Panc1 (cell line): Measurements from ENCODE around the gene MATN1. TPM values are rescaled to one million over a fixed set of nuclear protein-coding genes. Genes with fewer than 3 reads are reported as not detected.

Experiments
- ATAC-seq: fragments of 200-7000 bp; cut with Tn5 transposase; 2 replicates; pipeline ENCODE4 v1.9.1; 2020; ENCODE audit warnings: mild to moderate bottlenecking, moderate library complexity
- BruUV-seq: library from RNA; stranded (reverse); fragments of 400-500 nt; replicated peaks from 2 replicates; lab custom pipeline; 2021; lab: Mats Ljungman, UMichigan
- CTCF ChIA-PET: fragments of 300-600 bp; sonication (Branson Sonifier 250); formaldehyde crosslinking; loops from one replicate; lab custom pipeline; 2022; ENCODE audit warnings: antibody characterized with exemption; lab: Charles Lee
- POLR2A ChIA-PET: fragments of 300-600 bp; sonication (Branson Sonifier 250); formaldehyde crosslinking; loops from one replicate; lab custom pipeline; 2022; ENCODE audit warnings: antibody characterized with exemption; lab: Charles Lee
- DNase-seq: peaks from one replicate; pipeline ENCODE4 v3.0.0-alpha.2; 2010; ENCODE audit warnings: low read depth, low spot score
- H3K27ac ChIP-seq: 2 replicates; pipeline ENCODE4 v1.5.1; 2011; ENCODE audit warnings: mild to moderate bottlenecking, low read length, inconsistent platforms
- H3K27me3 ChIP-seq: fragments of 200-500 bp; sonication (Bioruptor generic); 2 replicates; pipeline ENCODE4 v1.6.0; 2014; ENCODE audit warnings: low read length, inconsistent platforms; ENCODE audit not compliant: control insufficient read depth, insufficient read depth
- H3K36me3 ChIP-seq: fragments of 200-500 bp; sonication (Bioruptor generic); 2 replicates; pipeline ENCODE4 v1.5.1; 2014; ENCODE audit warnings: inconsistent platforms, mild to moderate bottlenecking, low read length, moderate library complexity; ENCODE audit not compliant: control insufficient read depth, insufficient read depth
- H3K4me1 ChIP-seq: 2 replicates; pipeline ENCODE4 v1.5.1; 2011; ENCODE audit warnings: inconsistent platforms, mild to moderate bottlenecking, low read length, moderate library complexity; ENCODE audit not compliant: control insufficient read depth, insufficient read depth
- H3K4me3 ChIP-seq, 2 experiments: 2 replicates each; pipeline ENCODE4 v1.5.1; 2011 to 2012; ENCODE audit warnings: low read depth in 2 of 2, low read length in 2 of 2, mild to moderate bottlenecking in 2 of 2, inconsistent platforms in 1 of 2, moderate library complexity in 1 of 2
- H3K9me3 ChIP-seq: fragments of 200-500 bp; sonication (Bioruptor generic); 2 replicates; pipeline ENCODE4 v1.5.1; 2014; ENCODE audit warnings: low read depth, mild to moderate bottlenecking, inconsistent platforms, low read length, moderate library complexity; ENCODE audit not compliant: control insufficient read depth, insufficient read depth
- CTCF ChIP-seq: fragments of 450-650 bp; IDR thresholded peaks from 2 replicates; pipeline ENCODE4 v1.5.1; 2017; ENCODE audit warnings: mild to moderate bottlenecking
- POLR2AphosphoS5 ChIP-seq: IDR thresholded peaks from 2 replicates; pipeline ENCODE4 v1.6.1; 2012; ENCODE audit warnings: mild to moderate bottlenecking, low read depth, low read length, moderate library complexity
- REST ChIP-seq, 2 experiments: IDR thresholded peaks; 2 replicates each; pipeline ENCODE4 v1.6.1; 2011 to 2012; ENCODE audit warnings: low read depth in 2 of 2, control low read depth in 1 of 2, low read length in 1 of 2, mild to moderate bottlenecking in 1 of 2, moderate library complexity in 1 of 2; ENCODE audit not compliant: insufficient read depth in 1 of 2
- SIN3A ChIP-seq: IDR thresholded peaks from 2 replicates; pipeline ENCODE4 v1.6.1; 2012; ENCODE audit warnings: low read depth, mild to moderate bottlenecking, low read length, moderate library complexity, borderline replicate concordance; ENCODE audit not compliant: insufficient read depth
- TCF7L2 ChIP-seq: IDR thresholded peaks from 2 replicates; pipeline ENCODE4 v1.6.1; 2011; ENCODE audit warnings: mild to moderate bottlenecking, low read depth, low read length, inconsistent platforms
- in situ Hi-C: cut with HindIII; loops from 2 replicates; pipeline ENCODE4 v1.10.0; 2016; ENCODE audit warnings: low sequenced_read_pairs, low pct_unique_long_range_greater_than_20kb
- intact Hi-C: fragments of 100-400 bp; cut with micrococcal nuclease; formaldehyde crosslinking; loops from one replicate; pipeline ENCODE4 v1.10.0; 2022; ENCODE audit not compliant: unreplicated experiment
- total RNA-seq: library from RNA; stranded (reverse); gene quantifications from one replicate; pipeline ENCODE4 v1.2.1, GENCODE V29; 2021; ENCODE audit not compliant: unreplicated experiment

Gene MATN1
- total RNA-seq, 1 experiment from 2014 or later = 0.59 TPM

GRCh38 chr1:30675761-30676160, 47.6 kb downstream of the MATN1 start:
- CTCF ChIA-PET = no interaction called here
- no peak for ATAC-seq
- Histone ChIP-seq H3K4me1 (no peaks in the 10 kb centered on the region), H3K9me3 (peaks cover 8% of the 10 kb centered on the region; the same call in 1 of the 2 replicates), H3K36me3 (no peaks in the 10 kb centered on the region), H3K27ac (no peak overlapping the region), H3K4me3 (no peak overlapping the region), H3K27me3 (no peaks in the 10 kb centered on the region)
- in situ Hi-C loops = no loop called here
- BruUV-seq = no TSS peak
- TF ChIP-seq TCF7L2 (no peak), POLR2AphosphoS5 (no peak), REST (IDR thresholded peaks at IDR 0.05; ENCODE audit: insufficient read depth in 1 of 2, low read depth in 2 of 2, low read length in 1 of 2) (no peak), CTCF (no peak), SIN3A (no peak)
- DNase-seq = no peak
- intact Hi-C loops = no loop called here
- POLR2A ChIA-PET = no interaction called here

- in situ Hi-C loops = no loop called here
- no peaks in the 10 kb centered on the region for H3K4me1 ChIP-seq
- ATAC-seq = no peak
- CTCF ChIA-PET = no interaction called here
- TF ChIP-seq TCF7L2 = no peak
- TF ChIP-seq SIN3A = no peak
- no peak for TF ChIP-seq POLR2AphosphoS5
- TF ChIP-seq CTCF = no peak
- no peak for TF ChIP-seq REST (IDR thresholded peaks at IDR 0.05; ENCODE audit: insufficient read depth in 1 of 2, low read depth in 2 of 2, low read length in 1 of 2)
- no peaks in the 10 kb centered on the region for H3K36me3 ChIP-seq
- POLR2A ChIA-PET = no interaction called here
- peaks cover 8% of the 10 kb centered on the region; the same call in 1 of the 2 replicates for H3K9me3 ChIP-seq
- no peak overlapping the region for H3K4me3 ChIP-seq
- no peak for DNase-seq
- BruUV-seq = no TSS peak
- H3K27ac ChIP-seq = no peak overlapping the region
- intact Hi-C loops = no loop called here
- H3K27me3 ChIP-seq = no peaks in the 10 kb centered on the region
Observed at GRCh38 chr1:30675289-30675688, 48.1 kb downstream of the MATN1 start.
